K562 (cell line): ENCODE data around the gene TMEM234. TPM values are rescaled to one million over a fixed set of nuclear protein-coding genes. Genes with fewer than 3 reads are reported as not detected.

Experiments
- C11orf30 ChIP-seq: fragments of 450-650 bp; IDR thresholded peaks from 2 replicates; pipeline ENCODE4 v1.6.1; 2016; ENCODE audit warnings: low read depth, mild to moderate bottlenecking
- CHD1 ChIP-seq: fragments of 200-600 bp; sonication (generic); IDR thresholded peaks from one replicate; pipeline ENCODE4 v1.6.1; 2012; ENCODE audit warnings: mild to moderate bottlenecking, moderate library complexity, low read length, inconsistent platforms
- ELK1 ChIP-seq: sonication (generic); formaldehyde crosslinking; IDR thresholded peaks from 2 replicates; pipeline ENCODE4 v1.8.1; 2022; ENCODE audit warnings: missing genetic modification reagents
- FOSL1 ChIP-seq: fragments of 200-800 bp; sonication (Bioruptor generic); conservative IDR thresholded peaks from 2 replicates; pipeline ENCODE4 v1.6.1; 2016; ENCODE audit warnings: missing genetic modification characterization, missing compliant biosample characterization
- HDAC8 ChIP-seq: fragments of 450-650 bp; IDR thresholded peaks from 2 replicates; pipeline ENCODE4 v1.6.1; 2016; ENCODE audit warnings: mild to moderate bottlenecking, missing genetic modification characterization, moderate library complexity, missing compliant biosample characterization
- NCOA1 ChIP-seq: fragments of 450-650 bp; IDR thresholded peaks from 2 replicates; pipeline ENCODE4 v1.6.1; 2016; ENCODE audit warnings: low read depth
- NR1H2 ChIP-seq: sonication (generic); formaldehyde crosslinking; IDR thresholded peaks from 2 replicates; pipeline ENCODE4 v1.4.0; 2020; ENCODE audit warnings: mild to moderate bottlenecking, missing genetic modification reagents
- RHOXF2B ChIP-seq: fragments of 250-450 bp; sonication (Bioruptor Pico); conservative IDR thresholded peaks from 2 replicates; pipeline ENCODE4 v1.5.1; 2021
- SIN3A ChIP-seq, 2 experiments: fragments of 150-350 bp in 1 of 2; IDR thresholded peaks; 2 replicates each; pipeline ENCODE4 v1.6.1; 2011 to 2016; ENCODE audit warnings: borderline replicate concordance in 2 of 2, low read depth in 2 of 2, low read length in 2 of 2, mild to moderate bottlenecking in 2 of 2, moderate library complexity in 2 of 2; ENCODE audit not compliant: control insufficient read depth in 1 of 2
- SMARCC2 ChIP-seq: fragments of 450-650 bp; IDR thresholded peaks from 2 replicates; pipeline ENCODE4 v1.6.1; 2017; ENCODE audit warnings: antibody characterized with exemption, moderate library complexity, mild to moderate bottlenecking, low read depth
- SMARCE1 ChIP-seq: fragments of 450-650 bp; IDR thresholded peaks from 2 replicates; pipeline ENCODE4 v1.7.1; 2016; ENCODE audit warnings: mild to moderate bottlenecking
- SP1 ChIP-seq: sonication (generic); formaldehyde crosslinking; IDR thresholded peaks from 2 replicates; pipeline ENCODE4 v1.8.1; 2022; ENCODE audit warnings: mild to moderate bottlenecking, missing genetic modification reagents
- TAL1 ChIP-seq: fragments of 450-650 bp; IDR thresholded peaks from 2 replicates; pipeline ENCODE4 v1.6.1; 2016; ENCODE audit warnings: mild to moderate bottlenecking
- ZBTB1 ChIP-seq: sonication (generic); formaldehyde crosslinking; IDR thresholded peaks from 2 replicates; pipeline ENCODE4 v1.8.1; 2023; ENCODE audit warnings: missing genetic modification reagents, low read depth, mild to moderate bottlenecking, borderline replicate concordance
- ZEB2 ChIP-seq: fragments of 450-650 bp; IDR thresholded peaks from 2 replicates; pipeline ENCODE4 v1.6.1; 2016
- ZNF121 ChIP-seq: sonication (generic); formaldehyde crosslinking; conservative IDR thresholded peaks from 2 replicates; pipeline ENCODE4 v1.8.0; 2022; ENCODE audit warnings: missing genetic modification reagents
- ZNF165 ChIP-seq: fragments of 250-450 bp; sonication (Bioruptor Pico); IDR thresholded peaks from 2 replicates; pipeline ENCODE4 v1.4.0; 2020; ENCODE audit warnings: borderline replicate concordance
- ZNF354B ChIP-seq: fragments of 250-450 bp; sonication (Bioruptor Pico); IDR thresholded peaks from 2 replicates; pipeline ENCODE4 v1.4.0; 2020
- ZNF518B ChIP-seq: fragments of 250-450 bp; sonication (Bioruptor Pico); IDR thresholded peaks from 2 replicates; pipeline ENCODE4 v1.5.0; 2021; ENCODE audit warnings: mild to moderate bottlenecking, moderate library complexity
- polyA plus RNA-seq, 8 experiments: library from polyadenylated mRNA; depleted of rRNA in 4 of 8; stranded (reverse) in 5 of 8; unstranded in 3 of 8; fragments of >200 nt; fragmentation: Nextera tagmentation in 2 of 8; fragmentation: Illumina TruSeq in 1 of 8; extraction: Ambion mirVana in 2 of 8; extraction: Trizol in 1 of 8; gene quantifications; 2 replicates each; pipeline versions ENCODE4 v1.2.1 to v1.2.3, GENCODE V29; 2011 to 2014; ENCODE audit warnings: inconsistent platforms in 1 of 8, missing spikeins in 1 of 8
- total RNA-seq, 7 experiments: library from RNA; depleted of rRNA in 6 of 7; stranded (reverse); fragments of >200 nt in 6 of 7; fragmentation: Illumina TruSeq in 2 of 7; extraction: Trizol in 2 of 7; gene quantifications; 2 replicates each; pipeline versions ENCODE4 v1.2.1 to v1.2.3, GENCODE V29; 2011 to 2021; ENCODE audit warnings: low replicate concordance in 1 of 7
- TF ChIP-seq, protein P1 (sequence below): fragments of 450-650 bp; IDR thresholded peaks from 2 replicates; pipeline ENCODE4 v1.6.1; 2017; ENCODE audit warnings: antibody characterized with exemption
- TF ChIP-seq, protein P2 (sequence below): sonication (generic); formaldehyde crosslinking; IDR thresholded peaks from 2 replicates; pipeline ENCODE4 v1.8.0; 2022; ENCODE audit warnings: missing genetic modification reagents, mild to moderate bottlenecking, borderline replicate concordance

TMEM234 gene
- total and polyA plus RNA-seq, 9 of the 15 experiments (the other 6 are each of a cell fraction or from before 2014, with no cell fraction given): 5.0 to 12.9 (median 7.6) TPM

DNA sequence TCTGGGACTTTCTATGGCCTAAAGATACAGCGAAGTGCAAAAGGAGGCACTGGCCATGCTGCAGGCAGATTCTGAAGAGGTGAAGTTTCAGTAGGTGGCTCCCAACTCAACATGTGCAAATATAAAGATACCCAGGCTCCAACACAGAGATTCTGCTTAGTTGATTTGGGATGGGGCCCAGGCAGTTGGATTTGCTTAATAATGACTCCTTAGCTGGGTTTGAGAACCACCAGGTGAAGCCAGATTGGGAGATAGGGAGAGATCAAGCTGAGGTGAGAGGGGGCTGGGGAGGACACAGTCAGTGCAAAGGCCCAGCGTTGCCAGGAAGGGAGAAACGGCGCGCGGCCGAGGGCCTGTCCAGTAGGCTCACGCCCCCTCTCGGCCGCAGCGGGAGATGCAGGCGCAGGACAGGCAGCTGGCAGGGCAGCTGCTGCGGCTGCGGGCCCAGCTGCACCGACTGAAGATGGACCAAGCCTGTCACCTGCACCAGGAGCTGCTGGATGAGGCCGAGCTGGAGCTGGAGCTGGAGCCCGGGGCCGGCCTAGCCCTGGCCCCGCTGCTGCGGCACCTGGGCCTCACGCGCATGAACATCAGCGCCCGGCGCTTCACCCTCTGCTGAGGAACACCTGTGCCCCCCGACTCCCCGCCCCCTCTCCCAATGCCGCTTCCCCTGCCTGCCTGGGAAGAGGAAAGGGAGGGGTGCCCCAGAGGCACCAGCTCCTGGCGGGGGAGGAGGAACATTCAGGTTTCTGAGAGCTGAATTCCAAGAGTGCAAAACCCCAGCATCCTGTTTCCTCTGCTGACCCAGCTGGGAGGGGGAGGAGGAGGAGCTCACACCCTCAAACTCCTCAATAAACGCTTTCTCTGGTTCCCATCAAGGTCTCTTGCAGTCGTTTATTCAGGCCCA is 26.1 kb upstream of the TMEM234 start (continued):
- TF ChIP-seq TAL1: no peak; the same call in 1 of the 2 replicates
- TF ChIP-seq ZBTB1 (CRISPR knock-in tag): no peak
- TF ChIP-seq SP1 (CRISPR knock-in tag): peak; percentile 72
- TF ChIP-seq RHOXF2B (CRISPR knock-in tag): no peak
- 0 out of 2 replicates have a peak, but pooled peaks have one; percentile 9 for TF ChIP-seq NR1H2
- no peak for TF ChIP-seq ELK1 (CRISPR knock-in tag)
- TF ChIP-seq C11orf30: no peak
- 0 out of 4 replicates have a peak, but pooled peaks of 1 of the 2 experiments have one; percentile 58 for TF ChIP-seq SIN3A (IDR thresholded peaks at IDR 0.05; ENCODE audit: borderline replicate concordance in 2 of 2, control insufficient read depth in 1 of 2, low read depth in 2 of 2, low read length in 2 of 2)
- TF ChIP-seq FOSL1 (tag): no peak
- TF ChIP-seq, protein P1, sequence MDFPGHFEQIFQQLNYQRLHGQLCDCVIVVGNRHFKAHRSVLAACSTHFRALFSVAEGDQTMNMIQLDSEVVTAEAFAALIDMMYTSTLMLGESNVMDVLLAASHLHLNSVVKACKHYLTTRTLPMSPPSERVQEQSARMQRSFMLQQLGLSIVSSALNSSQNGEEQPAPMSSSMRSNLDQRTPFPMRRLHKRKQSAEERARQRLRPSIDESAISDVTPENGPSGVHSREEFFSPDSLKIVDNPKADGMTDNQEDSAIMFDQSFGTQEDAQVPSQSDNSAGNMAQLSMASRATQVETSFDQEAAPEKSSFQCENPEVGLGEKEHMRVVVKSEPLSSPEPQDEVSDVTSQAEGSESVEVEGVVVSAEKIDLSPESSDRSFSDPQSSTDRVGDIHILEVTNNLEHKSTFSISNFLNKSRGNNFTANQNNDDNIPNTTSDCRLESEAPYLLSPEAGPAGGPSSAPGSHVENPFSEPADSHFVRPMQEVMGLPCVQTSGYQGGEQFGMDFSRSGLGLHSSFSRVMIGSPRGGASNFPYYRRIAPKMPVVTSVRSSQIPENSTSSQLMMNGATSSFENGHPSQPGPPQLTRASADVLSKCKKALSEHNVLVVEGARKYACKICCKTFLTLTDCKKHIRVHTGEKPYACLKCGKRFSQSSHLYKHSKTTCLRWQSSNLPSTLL: no peak
- TF ChIP-seq SMARCE1: 0 out of 2 replicates have a peak, but pooled peaks have one; percentile 33
- no peak for TF ChIP-seq ZNF518B
- no peak for TF ChIP-seq ZNF121
- TF ChIP-seq SMARCC2: no peak
- no peak for TF ChIP-seq ZEB2
- no peak for TF ChIP-seq ZNF165 (CRISPR knock-in tag)
- no peak for TF ChIP-seq NCOA1
- TF ChIP-seq HDAC8: 0 out of 2 replicates have a peak, but pooled peaks have one; percentile 49
- TF ChIP-seq, protein P2, sequence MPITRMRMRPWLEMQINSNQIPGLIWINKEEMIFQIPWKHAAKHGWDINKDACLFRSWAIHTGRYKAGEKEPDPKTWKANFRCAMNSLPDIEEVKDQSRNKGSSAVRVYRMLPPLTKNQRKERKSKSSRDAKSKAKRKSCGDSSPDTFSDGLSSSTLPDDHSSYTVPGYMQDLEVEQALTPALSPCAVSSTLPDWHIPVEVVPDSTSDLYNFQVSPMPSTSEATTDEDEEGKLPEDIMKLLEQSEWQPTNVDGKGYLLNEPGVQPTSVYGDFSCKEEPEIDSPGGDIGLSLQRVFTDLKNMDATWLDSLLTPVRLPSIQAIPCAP (CRISPR knock-in tag): no peak
- TF ChIP-seq ZNF354B: no peak
- no peak for TF ChIP-seq CHD1
